HG03108 (cell line): ENCODE results near the gene BCAS1.
"Not testable (repeated sequence)": the region's sequence is repeated elsewhere in the genome, so short reads cannot be mapped to it uniquely, and the experiment has no call there.

Experiments
- ATAC-seq: cut with Tn5 transposase; IDR thresholded peaks from one replicate; pipeline ENCODE4 v1.9.1; 2021; ENCODE audit warnings: moderate library complexity; ENCODE audit not compliant: unreplicated experiment

BCAS1 gene

GRCh38 chr20:53990768-53991450 is 79.5 kb downstream of the BCAS1 start:
- ATAC-seq = no peak

DNA sequence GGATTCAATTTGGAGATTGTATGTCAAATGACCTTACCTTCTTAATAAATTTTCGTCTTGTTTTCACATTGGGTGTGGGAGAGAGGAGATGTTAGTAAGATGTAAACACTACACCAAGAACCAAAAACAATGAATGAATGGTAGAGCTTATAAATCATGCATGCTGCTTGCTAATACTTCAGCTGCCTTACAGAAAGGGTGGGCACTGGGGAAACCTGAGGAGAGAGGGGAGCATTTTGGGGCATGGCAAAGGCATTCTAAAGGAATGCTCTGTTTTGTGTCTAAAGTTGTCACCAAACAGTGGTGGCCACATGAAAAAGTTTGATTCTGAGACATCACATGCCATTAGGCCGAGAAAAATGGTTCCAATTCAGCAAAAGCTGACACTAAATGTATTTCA is 80.4 kb downstream of the BCAS1 start:
- ATAC-seq = no peak

DNA sequence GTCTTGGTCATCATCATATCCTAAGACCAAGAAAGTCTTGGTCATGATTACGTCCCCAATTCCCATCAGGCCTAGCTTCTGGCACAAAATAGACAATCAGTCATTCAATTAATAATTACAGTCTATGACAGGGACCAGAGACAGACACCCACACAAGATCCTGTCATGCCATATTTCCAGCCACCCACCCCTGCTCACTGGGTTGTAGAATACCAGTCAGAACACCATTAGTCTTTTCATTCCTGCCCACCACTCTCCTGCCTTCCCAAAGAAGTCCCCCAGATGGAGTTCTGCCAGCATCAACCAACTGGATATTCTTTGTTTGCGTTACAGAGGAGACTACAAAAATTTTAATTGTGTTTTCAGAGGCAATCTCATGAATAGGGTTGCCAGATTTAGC is 81.0 kb downstream of the BCAS1 start:
- no peak for ATAC-seq

GRCh38 chr20:53986037-53986650 is 84.2 kb downstream of the BCAS1 start:
- no peak for ATAC-seq

- no peak for ATAC-seq
Observed at GRCh38 chr20:53985150-53985518, 85.3 kb downstream of the BCAS1 start.

- ATAC-seq = no peak
Observed at GRCh38 chr20:53984356-53985149, 85.8 kb downstream of the BCAS1 start.

DNA sequence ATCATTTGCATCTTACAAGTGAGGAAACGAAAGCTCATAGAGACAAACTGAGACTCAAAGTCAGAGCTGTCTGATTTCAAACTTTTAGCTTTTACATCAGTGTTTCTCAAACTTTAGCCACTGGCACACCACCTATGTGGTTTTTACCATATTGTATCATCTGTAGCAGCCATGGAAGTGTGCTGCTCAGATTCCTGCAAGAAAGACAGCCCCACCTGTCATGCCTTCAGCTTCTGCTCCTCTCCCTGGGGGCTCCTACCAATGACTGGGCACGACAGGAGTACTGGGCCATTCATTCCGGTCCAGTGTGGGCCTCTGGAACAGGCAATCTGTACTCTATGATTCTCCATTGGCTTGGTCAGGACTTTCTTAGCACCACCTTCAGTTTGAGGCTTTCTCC is 87.0 kb downstream of the BCAS1 start:
- ATAC-seq = no peak

- no peak for ATAC-seq
Observed at GRCh38 chr20:53982624-53983023, 87.8 kb downstream of the BCAS1 start.

DNA sequence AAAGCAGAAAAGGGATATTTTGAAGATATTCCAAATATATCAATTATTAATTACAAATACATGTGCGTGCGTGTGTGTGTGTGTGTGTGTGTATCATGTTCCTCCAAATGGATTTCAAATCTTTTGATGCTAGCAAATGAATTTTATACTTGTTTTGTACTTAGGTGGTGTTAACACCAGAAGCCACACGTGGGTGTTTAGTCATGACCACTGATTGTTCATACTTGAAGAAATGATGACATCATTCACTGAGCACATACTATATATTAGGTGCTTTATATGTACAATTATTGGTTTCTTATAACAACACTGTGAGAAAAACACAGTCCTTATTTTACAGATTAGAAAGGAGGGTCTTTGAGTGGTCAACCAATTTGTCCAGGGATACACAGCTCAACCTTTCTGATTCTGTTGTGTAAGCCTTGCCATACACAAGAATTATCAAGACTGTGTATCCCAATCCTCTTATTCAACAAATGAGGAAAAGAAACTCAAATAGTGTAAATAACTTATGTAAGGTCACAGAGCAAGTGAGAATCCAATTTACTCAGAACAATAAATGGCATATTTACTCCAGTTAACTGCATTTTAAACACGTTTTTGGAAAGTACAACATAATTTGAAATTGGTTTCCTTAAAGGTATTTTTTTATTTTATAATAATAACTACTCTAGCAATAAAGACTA is 88.5 kb downstream of the BCAS1 start:
- no peak for ATAC-seq

DNA sequence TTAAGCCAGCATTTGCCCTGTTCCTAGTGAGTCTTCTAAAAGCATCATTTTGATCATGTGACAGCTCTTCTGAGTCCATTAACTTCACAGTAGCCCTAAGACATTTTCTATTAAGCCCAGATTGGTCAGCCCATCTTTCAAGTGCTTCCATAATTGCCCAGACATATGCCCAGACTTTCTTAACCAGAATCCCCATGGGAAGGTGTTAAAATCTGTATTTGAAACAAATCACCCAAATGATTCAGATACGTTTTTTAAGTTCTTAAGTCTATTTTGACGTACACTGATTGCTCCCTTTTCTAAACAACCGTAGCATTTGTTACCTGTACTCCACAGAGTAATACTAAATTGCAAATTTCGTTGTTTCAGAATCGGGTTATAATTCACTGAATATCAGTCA is 89.3 kb downstream of the BCAS1 start:
- no peak for ATAC-seq

DNA sequence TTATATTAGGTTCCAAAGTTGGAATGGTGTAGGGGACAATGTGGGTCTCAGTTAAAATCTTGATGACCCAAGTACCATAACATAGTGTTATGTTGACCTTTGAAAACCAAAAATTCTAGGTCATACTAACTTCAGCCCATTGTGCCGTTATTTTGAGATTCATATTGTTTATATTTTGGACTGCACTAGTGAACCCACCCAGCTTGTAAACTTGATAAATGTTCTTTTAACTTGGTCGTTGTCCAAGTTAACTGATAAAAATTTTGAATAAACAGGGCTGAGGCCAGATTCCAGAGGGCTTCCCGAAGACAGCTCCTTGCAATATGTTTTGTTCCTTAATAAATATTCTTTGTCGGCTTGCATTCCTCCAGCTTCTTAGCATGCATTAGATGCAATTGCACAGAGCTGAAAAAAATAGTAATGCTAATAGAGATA is 90.3 kb downstream of the BCAS1 start:
- ATAC-seq = no peak

DNA sequence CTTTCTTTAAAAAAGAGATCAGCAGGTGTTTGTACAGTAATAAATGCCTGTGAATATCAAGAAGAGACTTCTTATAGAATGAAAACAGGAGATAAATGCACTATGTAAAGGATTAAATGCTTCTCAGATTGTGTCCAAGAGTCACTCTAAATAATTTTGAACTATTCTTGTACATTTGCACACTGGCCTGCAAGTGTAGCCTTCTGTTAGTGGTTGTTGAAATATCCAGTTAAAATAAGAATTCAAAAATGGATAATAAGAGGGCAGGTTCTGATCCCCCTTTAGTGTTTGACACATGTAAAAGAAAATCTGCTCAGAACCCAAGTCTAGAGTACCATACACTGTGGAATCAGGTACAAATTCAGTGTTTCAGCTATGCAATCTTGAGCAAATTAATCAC is 91.9 kb downstream of the BCAS1 start:
- ATAC-seq = no peak

- ATAC-seq = no peak
Observed at GRCh38 chr20:53977391-53977790, 93.0 kb downstream of the BCAS1 start.

- no peak for ATAC-seq
Observed at GRCh38 chr20:53975761-53976160, 94.6 kb downstream of the BCAS1 start.

- ATAC-seq = no peak
Observed at GRCh38 chr20:53974785-53975555, 95.4 kb downstream of the BCAS1 start.

GRCh38 chr20:53973882-53974281 is 96.5 kb downstream of the BCAS1 start:
- not testable (repeated sequence) for ATAC-seq

DNA sequence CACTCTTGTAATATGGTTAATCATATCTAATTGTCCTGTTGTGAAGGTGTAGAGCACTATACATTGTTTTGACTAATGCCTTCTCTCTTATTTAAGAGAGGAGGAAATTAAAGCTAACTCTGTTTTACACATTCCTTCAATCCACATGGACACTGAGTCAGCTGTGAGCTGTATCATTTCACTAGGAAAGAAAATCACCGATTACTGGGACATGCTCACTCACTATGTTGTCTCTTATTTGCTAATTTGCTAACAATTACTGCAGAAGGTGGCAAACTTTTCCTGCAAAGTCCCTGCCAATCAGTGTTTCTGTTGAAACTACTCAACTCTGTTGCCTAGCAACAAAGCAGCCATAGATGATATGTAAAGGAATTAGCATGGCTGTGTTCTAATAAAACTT is 98.2 kb downstream of the BCAS1 start:
- ATAC-seq = no peak

GRCh38 chr20:53971096-53971683 is 99.2 kb downstream of the BCAS1 start:
- no peak for ATAC-seq

DNA sequence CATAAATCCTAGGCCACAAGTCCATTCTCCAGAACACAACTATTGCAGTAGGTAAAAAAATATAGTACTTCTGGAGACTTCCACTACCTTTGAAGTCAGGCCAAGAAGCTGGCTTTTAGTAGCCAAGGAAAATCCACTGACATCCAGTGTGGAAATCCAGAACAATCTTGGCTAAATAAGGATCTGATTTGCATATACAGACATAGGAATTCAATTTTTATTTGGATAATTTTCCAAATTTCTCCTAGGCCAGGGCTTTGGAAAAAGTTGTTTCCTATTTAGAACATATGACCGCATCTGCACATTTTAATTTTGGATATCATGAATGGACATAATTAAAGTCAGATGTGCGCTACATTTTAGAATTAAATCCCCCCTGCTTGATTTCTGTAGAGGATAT is 100.2 kb downstream of the BCAS1 start:
- no peak for ATAC-seq

GRCh38 chr20:53967527-53967926 is 102.9 kb downstream of the BCAS1 start:
- no peak for ATAC-seq
